IPS-18a (cell line): Measurements from ENCODE around the gene SNX7.

Experiments
- H3K27ac ChIP-seq: one replicate; pipeline ENCODE4 v1.5.1; 2013; ENCODE audit warnings: low read length
- H3K27me3 ChIP-seq: one replicate; pipeline ENCODE4 v1.6.1; 2013; ENCODE audit warnings: mild to moderate bottlenecking, low read length; ENCODE audit not compliant: control insufficient read depth, insufficient read depth
- H3K36me3 ChIP-seq: one replicate; pipeline ENCODE4 v1.6.1; 2013; ENCODE audit warnings: low read depth, low read length; ENCODE audit not compliant: control insufficient read depth
- H3K4me1 ChIP-seq: one replicate; pipeline ENCODE4 v1.6.1; 2013; ENCODE audit warnings: low read depth, low read length; ENCODE audit not compliant: control insufficient read depth
- H3K4me3 ChIP-seq: one replicate; pipeline ENCODE4 v1.5.1; 2013; ENCODE audit warnings: low read length
- H3K9ac ChIP-seq: one replicate; pipeline ENCODE4 v1.6.1; 2013; ENCODE audit warnings: mild to moderate bottlenecking, low read length, moderate library complexity
- H3K9me3 ChIP-seq: one replicate; pipeline ENCODE4 v1.6.1; 2013; ENCODE audit warnings: low read depth, low read length; ENCODE audit not compliant: control insufficient read depth

The SNX7 gene

GRCh38 chr1:98697781-98698180 is 36.3 kb downstream of the SNX7 start:
- no peaks in the 10 kb centered on the region for H3K27me3 ChIP-seq

DNA sequence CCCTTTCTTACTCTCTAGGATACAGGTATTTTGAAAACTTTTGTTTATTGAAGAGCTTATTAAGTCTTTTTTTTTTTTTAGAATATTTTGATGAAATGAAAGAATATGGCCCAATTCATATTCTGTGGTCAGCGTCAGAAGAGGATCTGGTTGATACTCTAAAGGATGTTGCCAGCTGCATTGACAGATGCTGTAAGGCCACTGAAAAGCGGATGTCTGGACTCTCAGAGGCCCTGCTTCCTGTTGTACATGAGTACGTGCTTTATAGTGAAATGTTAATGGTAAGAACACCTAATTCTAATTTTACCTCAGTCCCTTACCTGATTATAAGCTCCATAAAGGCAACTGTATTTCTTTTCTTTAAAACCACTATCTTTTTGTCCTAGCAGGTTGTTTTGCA is 37.1 kb downstream of the SNX7 start:
- Histone ChIP-seq H3K9ac (no peak overlapping the region), H3K9me3 (no peaks in the 10 kb centered on the region)

More at GRCh38 chr1:98697781-98698180, 36.3 kb downstream of the SNX7 start:
- Histone ChIP-seq H3K9ac (no peak overlapping the region), H3K4me3 (no peak overlapping the region), H3K9me3 (no peaks in the 10 kb centered on the region), H3K36me3 (peaks cover 3% of the 10 kb centered on the region), H3K4me1 (no peaks in the 10 kb centered on the region), H3K27ac (no peak overlapping the region)

DNA sequence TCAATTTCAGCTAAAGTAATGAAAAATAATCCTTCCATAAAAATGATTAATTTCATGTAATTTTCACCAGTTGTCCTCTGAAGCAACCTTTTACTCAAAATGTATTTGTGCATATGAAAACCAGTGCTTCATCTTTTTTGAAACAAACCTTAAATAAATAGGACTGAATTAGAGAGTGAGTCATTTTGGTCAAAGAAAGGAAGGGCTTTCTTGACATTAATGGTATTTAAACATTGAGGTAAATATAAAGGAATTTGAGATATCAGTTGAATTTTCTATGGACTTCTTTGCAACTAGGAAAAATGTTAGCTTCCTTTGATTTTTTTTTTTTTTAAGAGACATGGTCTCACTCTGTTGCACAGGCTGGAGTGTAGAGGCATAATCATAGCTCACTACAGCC is 38.7 kb downstream of the SNX7 start:
- Histone ChIP-seq H3K9me3 (no peaks in the 10 kb centered on the region), H3K4me1 (no peaks in the 10 kb centered on the region), H3K27me3 (no peaks in the 10 kb centered on the region), H3K9ac (no peak overlapping the region), H3K4me3 (no peak overlapping the region), H3K27ac (no peak overlapping the region), H3K36me3 (peaks cover 3% of the 10 kb centered on the region)

More for the DNA sequence above, 37.1 kb downstream of the SNX7 start:
- Histone ChIP-seq H3K27me3 (no peaks in the 10 kb centered on the region), H3K4me1 (no peaks in the 10 kb centered on the region), H3K4me3 (no peak overlapping the region), H3K36me3 (peaks cover 3% of the 10 kb centered on the region), H3K27ac (no peak overlapping the region)

DNA sequence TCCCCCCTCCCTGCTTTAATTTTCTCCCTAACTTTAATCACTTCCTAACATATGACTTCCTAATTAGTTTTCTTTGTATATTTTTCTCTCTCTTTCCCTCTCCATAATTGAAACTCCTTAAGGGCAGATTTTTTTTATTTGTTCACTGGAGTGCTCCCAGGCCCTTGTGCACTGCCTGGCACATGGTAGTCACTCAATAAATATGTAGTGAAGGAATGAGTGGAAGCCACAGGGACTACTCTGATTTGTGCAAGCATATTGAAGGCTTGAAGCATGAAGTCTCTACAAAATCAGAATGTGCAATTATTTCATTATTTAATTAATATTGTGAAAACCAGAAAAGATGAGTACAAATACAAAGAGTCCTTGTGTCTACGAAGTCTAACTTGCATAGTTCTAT is 41.5 kb downstream of the SNX7 start:
- Histone ChIP-seq H3K27me3 (no peaks in the 10 kb centered on the region), H3K9ac (no peak overlapping the region), H3K27ac (no peak overlapping the region), H3K4me1 (no peaks in the 10 kb centered on the region), H3K4me3 (no peak overlapping the region), H3K36me3 (peaks cover 3% of the 10 kb centered on the region), H3K9me3 (no peaks in the 10 kb centered on the region)

DNA sequence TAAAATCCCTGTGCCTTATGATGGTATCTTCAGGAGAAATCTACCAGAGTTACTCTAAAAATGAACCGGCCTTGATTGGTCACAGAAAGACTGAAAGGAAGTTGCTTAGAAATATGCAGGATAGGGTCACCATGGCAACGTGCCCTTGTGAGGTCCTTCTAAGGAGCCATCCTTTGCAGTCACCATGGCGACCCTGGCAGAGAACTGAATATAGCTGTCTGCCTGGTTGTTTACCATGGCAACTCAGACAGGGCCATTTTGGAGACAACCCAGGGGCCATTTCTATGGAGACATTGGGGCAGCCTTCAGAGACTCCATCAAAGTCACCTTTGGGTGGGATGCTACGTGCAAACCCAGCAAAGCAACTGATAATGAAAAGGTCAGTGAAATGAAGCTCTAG is 43.0 kb downstream of the SNX7 start:
- Histone ChIP-seq H3K4me3 (no peak overlapping the region), H3K36me3 (no peaks in the 10 kb centered on the region), H3K9ac (no peak overlapping the region), H3K9me3 (no peaks in the 10 kb centered on the region), H3K4me1 (no peaks in the 10 kb centered on the region), H3K27me3 (no peaks in the 10 kb centered on the region), H3K27ac (peak overlapping the region; percentile 18)

GRCh38 chr1:98704971-98705370 is 43.5 kb downstream of the SNX7 start:
- Histone ChIP-seq H3K4me1 (no peaks in the 10 kb centered on the region), H3K4me3 (no peak overlapping the region), H3K27me3 (no peaks in the 10 kb centered on the region), H3K36me3 (no peaks in the 10 kb centered on the region), H3K9me3 (no peaks in the 10 kb centered on the region), H3K27ac (peak overlapping the region; percentile 18), H3K9ac (no peak overlapping the region)

- Histone ChIP-seq H3K9ac (no peak overlapping the region), H3K9me3 (no peaks in the 10 kb centered on the region), H3K4me1 (no peaks in the 10 kb centered on the region), H3K27me3 (no peaks in the 10 kb centered on the region), H3K36me3 (no peaks in the 10 kb centered on the region), H3K27ac (no peak overlapping the region), H3K4me3 (no peak overlapping the region)
These were observed 44.1 kb downstream of the SNX7 start for GRCh38 chr1:98705591-98705990.

DNA sequence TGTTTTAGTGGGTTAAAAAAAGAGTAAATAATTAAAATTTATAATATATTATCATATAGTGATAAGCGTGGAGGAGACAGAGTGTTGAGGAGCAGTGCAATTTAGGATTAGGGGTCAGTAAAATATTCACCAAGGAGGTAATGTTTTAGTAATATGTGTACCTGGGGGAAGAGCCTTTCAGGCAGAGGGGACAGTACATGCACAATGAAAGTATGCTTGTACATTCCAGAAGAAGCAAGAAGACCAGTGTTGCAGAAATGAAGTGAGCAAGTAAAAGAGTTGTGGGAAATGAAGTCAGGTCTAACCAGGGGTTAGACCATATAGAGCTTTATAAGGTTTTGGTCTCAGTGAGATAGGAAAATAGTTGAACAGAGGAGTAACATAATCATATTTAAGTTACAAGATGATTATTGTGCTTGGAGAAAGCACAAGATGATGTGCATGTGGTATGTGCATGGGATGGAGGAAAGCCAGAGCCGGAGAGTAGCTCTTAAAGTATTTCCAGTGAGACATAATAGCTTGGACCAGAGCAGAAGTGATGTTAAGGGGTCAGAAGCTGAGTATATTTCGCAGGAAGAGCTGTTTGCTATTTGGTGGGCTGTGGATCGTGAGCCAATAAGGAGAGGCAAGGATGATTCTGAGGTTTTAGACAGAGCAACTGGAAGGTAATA is 44.8 kb downstream of the SNX7 start:
- Histone ChIP-seq H3K27me3 (no peaks in the 10 kb centered on the region), H3K27ac (no peak overlapping the region), H3K9ac (no peak overlapping the region), H3K36me3 (no peaks in the 10 kb centered on the region), H3K4me3 (no peak overlapping the region), H3K9me3 (no peaks in the 10 kb centered on the region), H3K4me1 (no peaks in the 10 kb centered on the region)

- no peak overlapping the region for H3K27ac ChIP-seq
- H3K9me3 ChIP-seq = no peaks in the 10 kb centered on the region
- no peaks in the 10 kb centered on the region for H3K4me1 ChIP-seq
- H3K4me3 ChIP-seq = no peak overlapping the region
- no peak overlapping the region for H3K9ac ChIP-seq
- no peaks in the 10 kb centered on the region for H3K36me3 ChIP-seq
- H3K27me3 ChIP-seq = no peaks in the 10 kb centered on the region
These were observed 46.0 kb downstream of the SNX7 start for GRCh38 chr1:98707556-98707955.

- Histone ChIP-seq H3K9ac (no peak overlapping the region), H3K4me1 (no peaks in the 10 kb centered on the region), H3K36me3 (no peaks in the 10 kb centered on the region), H3K27me3 (no peaks in the 10 kb centered on the region), H3K9me3 (no peaks in the 10 kb centered on the region), H3K4me3 (no peak overlapping the region), H3K27ac (no peak overlapping the region)
These were observed 48.4 kb downstream of the SNX7 start for GRCh38 chr1:98709906-98710305.

DNA sequence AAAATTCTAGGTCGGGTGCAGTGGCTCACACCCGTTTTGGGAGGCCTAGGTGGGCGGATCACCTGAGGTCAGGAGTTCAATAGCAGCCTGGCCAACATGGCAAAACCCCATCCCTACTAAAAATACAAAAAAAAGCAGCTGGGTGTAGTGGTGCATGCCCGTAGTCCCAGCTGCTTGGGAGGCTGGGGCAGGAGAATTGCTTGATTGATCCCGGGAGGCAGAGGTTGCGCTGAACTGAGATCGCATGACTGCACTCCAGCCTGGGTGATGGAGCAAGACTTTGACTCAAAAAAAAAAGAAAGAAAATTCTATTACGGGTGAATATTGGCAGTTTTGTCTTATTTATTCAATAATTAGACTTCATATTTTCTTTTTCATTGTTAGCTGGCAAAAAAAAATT is 62.1 kb downstream of the SNX7 start:
- H3K36me3 ChIP-seq = no peaks in the 10 kb centered on the region

DNA sequence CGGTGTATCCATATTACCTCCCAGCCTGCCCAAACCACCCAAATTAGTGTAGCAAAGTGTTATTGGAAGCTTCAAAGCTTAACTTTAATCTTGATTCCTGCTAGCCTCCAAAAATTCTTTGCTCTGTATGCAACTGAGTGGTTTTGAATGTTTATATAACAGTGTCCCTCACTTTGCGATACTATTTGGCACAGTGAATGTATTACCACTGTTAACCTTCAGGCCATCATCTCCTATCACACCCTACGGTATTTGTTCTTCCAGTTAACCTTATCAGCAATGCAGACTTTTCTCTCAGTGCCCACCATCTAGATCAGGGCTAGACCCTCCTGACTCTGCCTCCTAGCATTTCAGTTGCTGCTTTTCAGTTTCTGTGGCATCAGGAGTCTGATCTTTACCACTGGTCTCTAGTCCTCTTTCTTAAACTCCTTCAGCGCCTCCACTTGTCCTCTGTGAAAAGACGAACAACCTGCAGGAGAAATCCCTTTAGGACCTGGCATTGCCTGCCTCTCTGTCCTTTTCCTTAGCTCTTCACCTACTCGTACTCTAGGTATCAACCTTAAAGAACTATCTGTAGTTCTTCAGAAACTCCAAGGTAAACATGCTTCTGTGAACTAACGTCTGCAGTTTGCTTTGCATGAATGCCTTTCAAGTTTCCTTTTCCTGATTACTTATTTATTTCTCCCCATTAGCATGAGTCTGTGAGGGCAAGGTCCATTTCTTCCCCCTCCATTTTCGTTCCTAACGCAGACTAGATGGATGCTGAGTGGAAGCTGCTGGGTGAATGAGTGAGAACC is 71.7 kb downstream of the SNX7 start:
- Histone ChIP-seq H3K4me3 (no peak overlapping the region), H3K27ac (no peak overlapping the region), H3K4me1 (peaks cover 4% of the 10 kb centered on the region), H3K27me3 (no peaks in the 10 kb centered on the region), H3K9ac (no peak overlapping the region), H3K9me3 (no peaks in the 10 kb centered on the region), H3K36me3 (no peaks in the 10 kb centered on the region)

More for the DNA sequence above, 62.1 kb downstream of the SNX7 start:
- no peaks in the 10 kb centered on the region for H3K27me3 ChIP-seq
- H3K4me1 ChIP-seq = no peaks in the 10 kb centered on the region
- H3K9ac ChIP-seq = no peak overlapping the region
- H3K27ac ChIP-seq = no peak overlapping the region
- H3K9me3 ChIP-seq = no peaks in the 10 kb centered on the region
- no peak overlapping the region for H3K4me3 ChIP-seq
